ENCODE measurements around the gene CSK.

The CSK gene

DNA sequence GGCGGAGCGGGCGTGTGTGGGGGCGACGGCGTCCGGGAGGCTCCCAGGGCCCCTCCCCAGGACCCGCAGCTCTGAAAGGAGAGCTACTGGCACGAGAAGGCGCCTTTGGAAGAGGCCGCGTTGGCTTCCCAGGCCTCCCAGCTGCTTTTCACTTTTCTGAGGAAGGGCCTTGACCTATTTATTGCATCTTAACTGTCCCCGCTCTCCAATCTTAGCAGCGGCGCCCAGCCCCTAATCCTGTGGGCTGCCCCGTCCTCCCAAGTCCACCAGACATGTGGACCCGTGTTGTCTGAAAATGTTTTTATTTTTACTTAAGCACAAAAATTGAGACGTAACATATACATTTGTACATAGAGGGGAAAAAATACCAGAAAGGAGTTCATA, 61.6 kb downstream of the CSK start:
- no peak for DNase-seq
- ATAC-seq = no peak

DNA sequence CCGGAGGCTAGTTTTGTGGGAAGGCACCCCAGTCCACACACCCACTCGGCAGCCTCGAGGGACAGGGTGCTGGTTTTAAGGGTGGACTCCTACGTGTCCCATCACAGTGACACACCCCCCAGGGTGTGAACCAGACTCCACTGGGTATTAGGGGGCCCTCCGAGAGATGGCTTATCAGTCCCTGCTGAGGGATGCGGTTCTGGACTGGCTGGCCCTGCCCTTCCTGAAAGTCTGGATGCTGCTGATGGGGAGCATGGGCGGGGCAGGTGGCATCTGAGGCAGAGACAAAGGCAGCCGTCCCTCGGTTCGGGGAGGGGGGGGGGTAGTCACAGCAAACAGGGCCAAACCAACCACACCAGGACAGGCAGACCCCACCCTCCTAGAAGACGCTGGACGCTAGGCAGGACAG, 62.0 kb downstream of the CSK start:
- ATAC-seq (no peak), DNase-seq (peak; percentile 21)

DNA sequence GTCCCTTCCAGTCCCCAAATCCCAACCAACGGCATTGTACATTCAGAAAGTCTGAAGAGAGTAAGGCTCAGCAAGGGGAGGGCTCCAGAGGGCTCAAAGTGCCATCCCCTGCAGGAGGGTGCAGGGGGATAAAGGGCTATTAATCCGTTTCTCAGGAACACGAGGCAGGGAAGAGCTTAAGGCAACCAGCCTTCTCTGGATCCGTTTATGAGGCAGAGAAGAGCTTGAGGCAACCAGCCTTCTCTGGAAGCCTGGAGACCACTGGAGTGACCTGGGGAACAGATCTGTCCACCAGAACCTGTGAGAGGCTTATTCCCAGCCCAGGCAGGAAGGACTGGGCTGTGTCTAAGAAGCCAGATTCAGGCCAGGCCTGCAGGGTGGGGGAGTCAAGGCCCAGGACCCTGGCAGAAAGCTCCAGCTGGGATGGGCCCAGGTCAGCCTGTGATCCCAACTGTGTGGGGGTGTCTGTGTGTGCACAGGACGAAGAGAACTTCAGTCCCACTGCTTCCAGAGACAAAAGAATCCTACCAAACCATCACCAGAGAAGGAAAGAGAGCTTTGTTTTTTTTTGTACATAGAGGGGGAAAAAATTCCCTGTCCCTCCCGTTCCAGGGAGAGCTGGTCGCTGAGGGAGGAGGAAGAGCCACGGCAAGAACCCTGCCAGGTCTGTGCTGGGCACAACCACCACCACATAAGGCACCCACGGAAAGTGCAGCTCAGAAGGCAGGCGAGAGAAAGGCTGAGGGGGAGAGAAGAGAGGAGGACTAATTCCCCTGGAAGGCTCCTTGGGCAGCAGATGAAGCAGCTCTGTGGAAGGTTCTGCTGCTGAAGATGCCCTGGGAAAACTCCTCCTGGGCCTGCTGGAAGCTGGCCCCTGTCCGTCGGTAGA, 62.7 kb downstream of the CSK start:
- DNase-seq = no peak
- no peak for ATAC-seq

DNA sequence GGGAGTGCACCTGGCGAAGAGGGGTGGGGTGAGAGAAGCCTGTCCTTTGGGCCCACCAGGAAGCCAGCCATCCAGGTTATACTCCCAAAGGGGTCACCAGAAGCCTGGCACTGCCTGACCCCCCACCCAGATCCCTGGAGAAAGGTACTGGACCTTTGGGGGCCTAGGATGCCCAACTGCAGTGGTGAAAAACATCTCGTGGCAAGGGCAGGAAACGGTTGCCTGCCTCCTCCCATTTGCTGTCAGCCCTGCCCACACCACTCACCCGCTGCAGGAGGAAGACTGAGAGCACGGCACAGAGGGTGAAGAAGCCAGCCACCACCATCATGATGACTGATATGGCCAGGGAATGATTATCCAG, 63.3 kb downstream of the CSK start:
- DNase-seq (peak; percentile 61), ATAC-seq (peak; percentile 34)

DNA sequence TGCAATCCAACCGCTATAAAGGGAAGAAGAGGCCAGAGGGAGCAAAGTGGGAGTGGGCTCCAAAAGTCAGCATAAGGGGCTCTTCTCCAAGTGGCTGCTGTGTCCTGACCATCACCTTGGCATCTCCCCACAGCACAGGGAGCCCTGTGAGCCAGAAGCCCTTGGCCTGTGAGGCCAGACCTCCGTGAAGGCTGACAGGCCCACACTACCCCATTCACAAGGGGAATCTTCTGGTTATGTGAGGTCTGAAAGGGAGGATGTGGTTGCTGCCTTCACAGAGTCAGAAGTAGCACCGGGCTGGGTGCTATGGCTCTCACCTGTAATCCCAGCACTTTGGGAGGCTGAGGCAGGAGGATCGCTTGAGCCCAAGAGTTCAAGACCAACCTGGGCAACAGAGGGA, 63.7 kb downstream of the CSK start:
- DNase-seq = no peak
- ATAC-seq = no peak

DNA sequence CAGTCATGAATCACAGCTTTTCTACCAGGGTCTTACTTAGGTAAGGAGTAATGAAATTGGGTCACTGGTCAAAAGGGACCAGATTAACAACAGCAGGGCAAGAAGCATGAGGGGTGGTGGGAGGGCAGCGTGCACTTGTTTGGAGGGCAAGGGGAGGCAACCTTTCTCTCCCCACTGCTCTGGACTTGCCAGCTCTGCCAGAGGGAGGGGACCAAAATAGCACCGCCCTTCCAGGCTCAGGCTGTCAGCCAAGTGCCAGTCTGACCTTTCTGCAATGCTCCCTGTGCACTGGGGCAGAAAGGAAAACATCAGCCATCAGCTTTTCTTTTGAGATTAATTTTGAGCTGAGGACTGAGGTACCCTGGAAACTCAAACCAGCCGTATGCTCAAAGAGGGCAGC, 65.6 kb downstream of the CSK start:
- DNase-seq = no peak
- ATAC-seq = no peak

DNA sequence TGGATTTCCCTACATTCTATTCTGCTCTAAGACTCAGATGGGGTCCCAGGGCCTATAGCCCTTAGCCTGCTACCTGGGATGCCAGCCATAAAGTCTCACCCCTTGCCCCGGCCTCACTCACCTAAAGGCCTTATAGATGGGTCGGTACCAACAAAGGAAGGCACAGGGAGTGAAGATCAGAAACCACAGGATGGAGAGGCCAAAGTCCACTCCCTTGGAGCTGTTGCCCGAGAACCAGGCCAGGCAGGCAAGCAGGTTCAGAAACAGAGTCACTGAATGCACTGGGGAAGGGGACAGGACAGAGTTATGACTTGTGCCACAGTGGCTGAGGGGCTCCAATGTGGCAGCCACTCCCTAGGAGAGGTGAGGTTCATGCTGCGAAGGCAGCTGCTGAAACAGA, 68.5 kb downstream of the CSK start:
- ATAC-seq (no peak), DNase-seq (no peak)

DNA sequence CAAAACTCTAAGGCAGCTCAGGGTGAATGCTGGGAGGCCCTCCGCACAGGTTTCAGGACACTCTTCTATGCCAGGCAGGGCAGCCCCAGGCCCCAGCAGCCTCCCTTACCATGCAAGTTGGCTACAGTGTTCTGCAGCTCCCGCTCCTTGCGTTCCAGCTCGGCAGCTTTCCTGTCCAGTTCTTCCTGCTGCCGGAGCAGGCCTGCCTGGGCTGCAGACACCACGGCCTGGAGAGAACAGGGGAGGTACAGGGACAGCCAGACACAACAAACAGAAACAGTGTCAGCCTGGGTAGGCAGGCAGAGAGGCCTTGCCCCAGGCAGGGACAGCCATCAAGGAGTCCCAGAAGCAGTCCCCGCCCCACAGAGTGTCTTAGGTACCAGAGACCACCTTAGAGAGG, 70.1 kb downstream of the CSK start:
- peak; percentile 33 for ATAC-seq
- no peak for DNase-seq
